Hepatocyte (in vitro differentiated cells): ENCODE data around the gene OGDHL.

Experiments
- EZH2 ChIP-seq: fragments of 200-600 bp; sonication (generic); IDR thresholded peaks from 2 replicates; pipeline ENCODE4 v1.6.1; 2016; ENCODE audit warnings: antibody characterized with exemption, mild to moderate bottlenecking, borderline replicate concordance
- TF ChIP-seq, protein P1 (sequence below): fragments of 200-600 bp; sonication (generic); IDR thresholded peaks from 2 replicates; pipeline ENCODE4 v1.5.1; 2016; ENCODE audit warnings: antibody characterized with exemption, mild to moderate bottlenecking; ENCODE audit not compliant: poor library complexity

DNA sequence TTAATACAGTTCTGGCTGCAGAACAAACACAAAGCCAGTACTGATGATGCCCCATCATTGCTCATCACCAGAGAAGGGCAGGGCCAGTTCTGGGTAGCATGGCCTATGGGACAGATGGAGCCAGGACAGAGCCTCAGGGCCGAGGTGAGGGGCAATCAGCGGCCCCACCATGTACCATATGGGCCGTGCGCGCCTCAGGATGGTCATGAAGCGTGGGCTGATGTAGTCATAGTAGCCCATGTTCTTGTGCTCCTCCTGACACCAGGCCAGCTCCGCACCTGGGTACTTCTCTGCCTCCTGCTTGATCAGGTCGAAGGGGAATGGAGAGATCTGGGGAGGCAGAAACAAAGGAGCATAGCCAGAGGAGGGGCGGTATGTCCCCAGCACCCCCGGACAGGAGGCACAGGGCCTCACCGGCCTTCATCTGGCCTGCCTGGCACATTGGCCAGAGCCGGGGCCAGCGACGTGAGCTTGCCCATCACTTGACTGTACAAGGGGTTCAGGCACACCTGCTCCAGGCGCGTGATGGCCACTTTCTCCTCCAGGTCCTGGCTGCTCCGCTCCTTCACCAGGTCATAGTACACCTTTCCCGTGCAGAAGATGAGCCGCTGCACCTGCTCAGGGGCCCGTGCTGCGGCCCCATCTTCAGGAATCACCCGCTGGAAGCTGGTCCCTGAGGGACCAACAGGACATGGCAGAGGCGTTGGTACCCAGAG is 26.1 kb downstream of the OGDHL start:
- TF ChIP-seq EZH2 = no peak
- TF ChIP-seq, protein P1, sequence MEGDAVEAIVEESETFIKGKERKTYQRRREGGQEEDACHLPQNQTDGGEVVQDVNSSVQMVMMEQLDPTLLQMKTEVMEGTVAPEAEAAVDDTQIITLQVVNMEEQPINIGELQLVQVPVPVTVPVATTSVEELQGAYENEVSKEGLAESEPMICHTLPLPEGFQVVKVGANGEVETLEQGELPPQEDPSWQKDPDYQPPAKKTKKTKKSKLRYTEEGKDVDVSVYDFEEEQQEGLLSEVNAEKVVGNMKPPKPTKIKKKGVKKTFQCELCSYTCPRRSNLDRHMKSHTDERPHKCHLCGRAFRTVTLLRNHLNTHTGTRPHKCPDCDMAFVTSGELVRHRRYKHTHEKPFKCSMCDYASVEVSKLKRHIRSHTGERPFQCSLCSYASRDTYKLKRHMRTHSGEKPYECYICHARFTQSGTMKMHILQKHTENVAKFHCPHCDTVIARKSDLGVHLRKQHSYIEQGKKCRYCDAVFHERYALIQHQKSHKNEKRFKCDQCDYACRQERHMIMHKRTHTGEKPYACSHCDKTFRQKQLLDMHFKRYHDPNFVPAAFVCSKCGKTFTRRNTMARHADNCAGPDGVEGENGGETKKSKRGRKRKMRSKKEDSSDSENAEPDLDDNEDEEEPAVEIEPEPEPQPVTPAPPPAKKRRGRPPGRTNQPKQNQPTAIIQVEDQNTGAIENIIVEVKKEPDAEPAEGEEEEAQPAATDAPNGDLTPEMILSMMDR = no peak
